Cardiac fibroblast (primary cell): ENCODE results near the gene FSTL5.

Source experiments
- DNase-seq, 2 donors: peaks; one replicate each; pipeline versions ENCODE4 v3.0.0 to v3.0.0-alpha.2; 2010; ENCODE audit warnings: low read depth in 2 of 2
- H3K4me3 ChIP-seq, 2 donors: replicated peaks in 1 of 2; 1 replicate in 1 of 2; 2 replicates in 1 of 2; pipeline ENCODE4 v1.5.1; 2011; ENCODE audit warnings: low read depth in 2 of 2, low read length in 2 of 2, mild to moderate bottlenecking in 2 of 2, moderate library complexity in 1 of 2
- CTCF ChIP-seq: IDR thresholded peaks from one replicate; pipeline ENCODE4 v1.5.1; 2011; ENCODE audit warnings: low read depth, mild to moderate bottlenecking, low read length, inconsistent platforms

Gene FSTL5

DNA sequence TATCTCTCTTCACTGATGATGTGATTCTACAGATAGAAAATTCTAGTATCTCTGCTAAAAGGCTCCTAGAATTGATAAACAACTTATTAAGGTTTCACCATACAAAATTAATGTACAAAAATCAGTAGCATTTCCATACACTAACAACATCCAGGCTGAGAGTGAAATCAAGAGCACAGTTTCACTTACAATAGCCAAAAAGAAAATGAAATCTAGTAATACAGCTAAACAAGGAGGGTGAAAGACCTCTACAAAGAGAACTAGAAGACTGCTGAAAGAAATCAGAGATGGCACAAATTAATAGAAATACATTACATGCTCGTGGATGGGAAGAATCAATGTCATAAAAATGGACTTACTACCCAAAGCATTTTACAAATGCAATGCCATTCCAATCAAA lies 751.9 kb downstream of the FSTL5 start:
- no peak for DNase-seq
- no peak overlapping the region for H3K4me3 ChIP-seq
- TF ChIP-seq CTCF, result no peak

DNA sequence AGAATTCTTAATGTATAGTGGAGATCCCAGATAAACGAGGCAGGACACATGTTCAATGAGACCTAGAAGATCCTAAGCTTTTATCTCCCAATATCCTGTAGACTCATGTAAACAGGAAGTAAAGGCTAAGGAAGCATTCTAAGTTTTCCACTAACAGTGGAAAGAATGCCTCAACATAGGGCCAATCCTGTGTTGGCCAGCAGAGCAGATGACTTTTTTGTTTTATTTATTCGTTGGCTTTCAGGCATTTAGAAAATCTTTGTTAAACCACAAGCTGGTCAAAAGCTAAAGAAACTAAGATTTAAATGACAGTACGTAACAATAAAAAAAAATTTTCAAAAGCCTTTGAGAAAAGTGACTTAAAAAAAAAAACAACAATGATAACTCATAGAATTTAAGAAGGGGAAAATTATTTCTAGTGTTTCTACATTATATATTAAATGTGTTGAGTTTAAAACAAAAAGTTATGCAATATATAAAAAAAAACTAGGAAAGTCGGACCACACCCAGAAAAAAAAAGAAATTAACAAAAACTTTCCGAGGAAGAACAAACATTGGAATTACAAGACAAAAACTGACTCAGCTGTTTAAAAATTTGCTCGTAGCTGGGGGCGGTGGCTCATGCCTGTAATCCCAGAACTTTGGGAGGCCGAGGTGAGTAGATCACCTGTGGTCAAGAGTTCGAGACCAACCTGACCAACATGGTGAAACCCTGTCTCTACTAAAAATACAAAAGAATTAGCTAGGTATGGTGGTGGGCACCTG lies 759.3 kb downstream of the FSTL5 start:
- H3K4me3 ChIP-seq, result no peak overlapping the region
- no peak for DNase-seq
- no peak for TF ChIP-seq CTCF

DNA sequence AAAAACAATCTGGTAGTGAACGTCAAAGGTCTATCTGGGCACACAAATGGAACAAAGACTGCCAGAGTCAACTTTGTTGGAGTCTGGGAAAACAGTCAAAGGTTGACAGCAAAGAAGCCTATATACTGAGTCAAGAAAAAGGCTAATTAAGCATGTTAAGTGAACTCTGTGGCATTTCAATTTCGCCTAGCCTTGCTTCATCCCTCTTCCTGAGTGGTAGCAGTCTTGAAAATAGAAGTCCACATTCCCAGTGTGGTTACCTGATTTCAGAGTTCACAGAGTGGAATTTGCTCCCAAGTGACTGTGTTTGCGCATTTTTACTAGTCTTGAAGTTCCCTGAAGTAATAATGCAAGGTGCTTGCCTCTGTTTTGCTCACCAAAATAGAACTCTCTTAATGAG lies 760.0 kb downstream of the FSTL5 start:
- no peak overlapping the region for H3K4me3 ChIP-seq
- DNase-seq, result no peak
- no peak for TF ChIP-seq CTCF

DNA sequence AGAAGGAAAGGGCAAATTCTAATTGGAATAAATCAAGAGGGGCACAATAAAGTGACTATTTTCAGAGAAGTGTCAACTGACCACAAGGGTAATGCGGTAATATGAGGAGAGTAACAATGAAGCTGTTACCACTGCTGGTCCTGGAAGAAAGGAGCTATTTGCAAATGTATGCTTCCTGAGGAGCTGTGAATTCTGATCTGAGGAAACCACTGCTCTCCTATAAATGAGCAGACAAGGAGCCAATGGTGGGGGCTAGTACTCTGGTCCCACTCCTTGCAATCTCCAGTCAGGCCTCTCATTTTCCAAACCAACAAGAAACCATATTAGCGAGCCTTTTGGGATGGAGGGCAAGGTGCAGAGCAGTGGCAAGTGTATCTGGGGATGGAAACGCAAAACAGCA lies 770.2 kb downstream of the FSTL5 start:
- no peak overlapping the region for H3K4me3 ChIP-seq
- TF ChIP-seq CTCF, result no peak
- DNase-seq, result no peak

DNA sequence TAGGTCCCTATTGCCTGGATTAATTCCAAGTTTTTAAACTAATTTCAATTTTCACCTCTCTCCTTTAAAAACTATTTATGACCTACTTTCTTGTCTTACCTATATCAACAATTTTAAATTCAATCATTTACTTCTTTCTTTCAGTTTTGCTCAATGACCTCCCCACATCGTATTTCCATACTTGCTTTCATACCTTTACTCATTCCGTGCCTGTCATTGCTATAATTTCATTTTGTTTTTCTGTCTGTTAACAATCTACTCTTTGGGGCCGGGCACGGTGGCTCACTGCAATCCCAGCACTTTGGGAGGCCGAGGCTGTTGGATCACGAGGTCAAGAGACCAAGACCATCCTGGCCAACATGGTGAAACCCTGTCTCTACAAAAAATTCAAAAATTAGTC lies 781.1 kb downstream of the FSTL5 start:
- no peak for DNase-seq
- H3K4me3 ChIP-seq, result no peak overlapping the region
- TF ChIP-seq CTCF, result no peak

DNA sequence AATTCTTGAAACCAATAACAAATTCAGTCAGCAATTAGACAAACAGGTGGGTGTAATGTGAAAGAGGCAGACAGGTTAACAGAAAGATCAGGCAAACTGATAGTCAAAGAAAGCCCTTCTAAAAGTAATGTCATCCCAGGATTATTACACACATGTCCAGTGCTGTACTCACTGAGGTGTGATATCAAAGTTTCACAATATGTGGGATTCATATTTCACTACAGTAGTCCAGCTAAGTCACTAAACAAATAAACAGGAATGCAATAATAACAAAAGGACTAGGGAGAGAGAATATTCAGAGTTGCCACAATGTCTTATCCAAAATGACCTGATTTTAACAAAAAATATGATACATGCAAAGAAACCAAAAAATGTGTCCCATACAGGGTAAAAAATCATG lies 787.5 kb downstream of the FSTL5 start:
- no peak for TF ChIP-seq CTCF
- no peak overlapping the region for H3K4me3 ChIP-seq
- no peak for DNase-seq

- no peak for TF ChIP-seq CTCF
- no peak overlapping the region for H3K4me3 ChIP-seq
- no peak for DNase-seq
These were observed 799.1 kb downstream of the FSTL5 start for GRCh38 chr4:161364681-161365080.
